Stimulated activated CD8-positive, alpha-beta memory T cell treated with anti-CD3 and anti-CD28 coated beads, Interleukin-15, amount 100 ng/mL, for 24 hours (primary cell): Measurements from ENCODE around the gene NUFIP2.
"Not testable (repeated sequence)": the region's sequence is repeated elsewhere in the genome, so short reads cannot be mapped to it uniquely, and the experiment has no call there.

Experiments
- DNase-seq: peaks from one replicate; pipeline ENCODE4 v3.0.0-alpha.2; 2020; ENCODE audit warnings: low read depth

NUFIP2 gene

DNA sequence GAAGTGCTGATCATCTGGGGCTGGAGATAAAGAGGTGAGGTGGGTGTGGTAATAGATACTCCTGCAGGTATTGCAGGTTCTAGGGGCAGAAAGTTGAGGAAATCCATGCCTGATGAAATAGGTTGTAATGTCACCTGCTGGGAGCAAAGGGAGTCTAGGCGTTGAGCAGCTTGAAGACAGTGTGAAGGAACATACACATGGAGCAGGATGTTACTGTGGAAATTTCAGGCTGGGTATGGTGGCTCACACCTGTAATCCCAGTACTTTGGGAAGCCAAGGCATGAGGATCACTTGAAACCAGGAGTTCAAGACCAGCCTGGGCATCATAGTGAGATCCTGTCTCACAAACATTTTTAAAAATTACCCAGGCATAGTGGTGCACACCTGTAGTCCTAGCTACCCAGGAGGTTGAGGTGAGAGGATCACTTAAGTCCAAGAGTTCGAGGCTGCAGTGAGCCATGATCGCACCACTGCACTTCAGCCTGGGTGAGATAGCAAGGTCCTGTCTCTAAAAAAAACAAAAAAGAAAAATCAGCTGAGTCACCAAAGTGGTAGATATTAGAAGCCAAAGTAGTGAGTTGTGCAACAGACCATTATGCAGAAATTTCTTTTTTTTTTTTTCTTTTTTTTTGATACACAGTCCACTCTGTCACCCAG, 56.3 kb downstream of the NUFIP2 start:
- no peak for DNase-seq

DNA sequence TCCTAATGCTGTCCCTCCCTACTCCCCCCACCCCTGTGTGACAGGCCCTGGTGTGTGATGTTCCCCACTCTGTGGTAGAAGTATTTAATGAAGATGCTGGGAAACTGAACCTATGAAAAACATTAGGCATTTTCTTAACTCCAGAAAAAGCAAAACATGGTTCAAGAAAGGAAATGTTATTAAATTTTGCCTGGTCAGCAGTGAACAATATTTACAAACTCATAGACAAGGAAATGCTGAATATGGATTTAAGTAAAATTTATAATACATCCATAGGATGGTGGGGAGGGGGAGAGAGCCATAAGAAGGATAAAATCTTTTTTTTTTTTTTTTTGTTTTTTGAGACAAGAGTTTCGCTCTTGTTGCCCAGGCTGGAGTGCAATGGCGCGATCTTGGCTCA, 58.0 kb downstream of the NUFIP2 start:
- no peak for DNase-seq

DNA sequence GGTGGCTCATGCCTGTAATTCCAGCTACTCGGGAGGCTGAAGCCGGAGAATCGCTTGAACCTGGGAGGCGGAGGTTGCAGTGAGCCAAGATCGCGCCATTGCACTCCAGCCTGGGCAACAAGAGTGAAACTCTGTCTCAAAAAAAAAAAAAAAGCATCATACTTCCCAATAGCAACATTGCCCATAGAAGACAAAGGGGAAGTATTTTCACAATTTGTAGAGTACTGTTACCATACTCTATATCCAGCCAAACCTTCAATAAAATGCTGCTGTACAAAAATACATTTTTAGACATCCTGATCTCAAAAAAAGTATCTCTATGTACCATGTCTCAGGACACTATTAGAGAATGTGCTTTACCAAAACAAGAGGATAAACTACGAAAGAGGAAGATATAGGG, 59.0 kb downstream of the NUFIP2 start:
- DNase-seq: not testable (repeated sequence)

DNA sequence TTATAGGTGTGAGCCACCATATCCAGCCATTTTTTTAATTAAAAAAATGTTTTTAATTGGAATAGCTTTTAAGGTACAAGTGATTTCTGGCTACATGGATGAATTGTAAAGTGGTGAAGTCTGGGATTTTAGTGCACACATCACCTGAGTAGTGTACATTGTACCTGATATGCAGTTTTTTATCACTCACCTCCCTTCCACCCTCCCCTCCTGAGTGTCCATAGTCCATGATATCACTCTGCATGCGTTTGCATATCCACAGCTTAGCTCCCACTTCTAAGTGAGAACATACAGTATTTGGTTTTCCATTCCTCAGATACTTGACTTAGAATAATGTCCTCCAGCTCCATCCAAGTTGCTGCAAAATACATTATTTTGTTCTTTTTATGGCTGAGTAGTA, 60.6 kb downstream of the NUFIP2 start:
- DNase-seq: no peak

DNA sequence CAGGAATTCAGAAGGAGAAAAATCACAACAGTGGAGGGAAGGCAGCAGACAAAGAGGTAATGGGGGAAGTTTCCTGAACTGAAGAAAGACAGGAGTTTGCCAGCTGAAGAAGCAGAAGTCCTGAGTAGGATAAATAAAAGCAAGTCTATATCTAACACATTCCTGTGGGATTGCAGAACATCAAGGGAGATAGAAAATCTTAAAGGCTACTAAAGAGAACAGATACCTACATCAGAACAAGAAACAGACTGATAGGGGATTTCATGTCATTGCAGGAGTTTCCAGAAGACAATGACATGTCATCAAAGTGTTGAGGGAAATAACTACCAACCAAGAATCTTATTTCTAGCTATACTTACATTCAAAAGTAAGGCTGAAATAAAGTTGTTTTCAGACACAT, 68.6 kb downstream of the NUFIP2 start:
- no peak for DNase-seq

DNA sequence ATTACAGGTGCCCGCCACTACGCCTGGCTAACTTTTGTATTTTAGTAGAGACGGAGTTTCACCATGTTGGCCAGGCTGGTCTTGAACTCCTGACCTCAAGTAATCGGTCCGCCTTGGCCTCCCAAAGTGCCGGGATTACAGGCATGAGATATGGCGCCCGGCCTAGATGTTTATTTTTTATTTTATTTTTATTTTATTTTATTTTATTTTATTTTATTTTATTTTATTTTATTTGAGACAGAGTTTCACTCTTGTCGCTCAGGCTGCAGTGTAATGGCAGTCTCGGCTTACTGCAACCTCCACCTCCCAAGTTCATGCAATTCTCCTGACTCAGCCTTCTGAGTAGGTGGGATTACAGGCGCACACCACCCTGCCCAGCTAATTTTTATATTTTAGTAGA, 72.6 kb downstream of the NUFIP2 start:
- DNase-seq: not testable (repeated sequence)

DNA sequence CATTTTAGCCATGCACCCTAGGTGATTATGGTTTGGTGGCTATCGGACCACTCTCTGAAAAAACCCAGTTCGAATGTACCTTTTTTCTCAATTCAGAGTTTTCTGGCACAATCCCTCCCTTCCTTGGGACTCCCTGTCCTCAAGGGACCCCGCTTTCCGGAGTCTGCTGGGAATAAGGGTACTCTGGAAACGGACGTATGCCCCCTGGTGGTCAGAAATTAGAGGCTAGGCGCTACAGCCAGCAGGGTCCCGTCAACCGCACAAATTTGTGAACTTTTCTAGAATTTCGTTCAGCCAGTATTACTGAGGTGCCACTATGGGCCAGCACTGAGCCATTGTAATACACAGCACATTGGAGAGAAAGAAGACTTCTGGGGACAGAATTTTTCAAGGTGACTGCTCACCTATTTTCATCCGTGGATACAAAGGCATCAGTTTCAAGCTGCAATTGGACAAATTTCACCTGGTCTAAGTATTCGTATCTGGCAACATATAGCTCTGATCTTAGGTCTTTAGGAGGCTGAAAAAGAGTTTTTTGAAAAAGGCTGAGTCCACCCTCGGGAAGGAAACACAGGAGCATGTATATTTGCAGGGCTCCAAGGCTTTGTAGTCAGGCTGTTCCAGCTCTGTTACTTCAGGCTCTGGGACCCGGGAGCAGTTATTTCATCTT, 74.4 kb downstream of the NUFIP2 start:
- peak; percentile 34 for DNase-seq

DNA sequence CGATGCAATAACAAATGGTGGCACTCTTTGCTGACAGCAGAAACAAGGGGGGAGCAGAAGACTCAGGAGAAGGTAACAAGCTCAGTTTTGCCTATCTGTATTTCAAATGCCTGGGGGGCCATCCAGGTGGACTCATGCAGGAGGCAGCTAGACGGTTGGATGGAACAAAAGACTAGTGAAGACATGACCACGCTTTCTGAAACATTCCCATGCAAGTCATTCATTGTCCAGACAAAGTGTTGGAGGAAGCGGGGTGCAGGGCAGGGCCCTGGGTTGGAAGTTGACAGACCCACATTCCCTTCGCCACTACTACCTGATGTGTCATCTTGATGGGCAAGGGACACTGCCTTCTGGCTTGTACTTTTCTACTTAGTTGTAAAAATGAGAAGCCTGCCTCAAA, 77.1 kb downstream of the NUFIP2 start:
- no peak for DNase-seq

DNA sequence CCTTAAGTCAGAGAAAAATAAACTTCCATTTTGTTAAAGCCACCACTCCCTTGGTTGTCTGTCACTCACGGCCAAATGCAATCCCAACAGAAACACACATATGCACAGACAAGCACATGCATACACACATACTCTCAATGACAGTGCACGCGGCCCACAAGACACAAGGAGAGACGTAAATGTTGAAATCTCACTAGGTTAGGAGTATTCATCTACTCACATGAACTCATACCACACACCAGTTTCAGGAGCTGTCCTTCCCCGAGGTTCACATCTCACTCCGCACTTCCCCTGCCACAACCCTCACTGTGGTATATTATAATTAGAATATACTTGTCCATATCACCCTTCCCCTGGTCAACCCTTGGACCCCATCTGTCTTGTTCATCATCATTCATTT, 77.8 kb downstream of the NUFIP2 start:
- DNase-seq: no peak

DNA sequence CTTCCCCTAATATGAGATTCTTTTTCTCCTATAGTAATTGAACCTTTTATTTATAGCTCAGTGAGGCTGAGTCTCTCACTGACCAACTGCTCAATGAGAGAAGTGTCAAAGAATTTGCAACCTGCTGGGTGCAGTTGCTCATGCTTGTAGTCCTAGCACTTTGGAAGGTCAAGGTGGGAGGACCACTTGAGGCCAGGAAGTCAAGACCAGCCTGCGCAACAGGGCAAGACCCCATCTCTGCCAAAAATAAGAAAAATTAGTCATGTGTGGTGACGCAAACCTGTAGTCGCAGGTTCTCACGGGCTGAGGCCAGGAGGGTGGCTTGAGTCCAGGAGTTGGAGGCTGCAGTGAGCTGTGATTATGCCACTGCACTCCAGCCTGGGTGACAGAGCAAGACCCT, 78.2 kb downstream of the NUFIP2 start:
- DNase-seq: no peak

DNA sequence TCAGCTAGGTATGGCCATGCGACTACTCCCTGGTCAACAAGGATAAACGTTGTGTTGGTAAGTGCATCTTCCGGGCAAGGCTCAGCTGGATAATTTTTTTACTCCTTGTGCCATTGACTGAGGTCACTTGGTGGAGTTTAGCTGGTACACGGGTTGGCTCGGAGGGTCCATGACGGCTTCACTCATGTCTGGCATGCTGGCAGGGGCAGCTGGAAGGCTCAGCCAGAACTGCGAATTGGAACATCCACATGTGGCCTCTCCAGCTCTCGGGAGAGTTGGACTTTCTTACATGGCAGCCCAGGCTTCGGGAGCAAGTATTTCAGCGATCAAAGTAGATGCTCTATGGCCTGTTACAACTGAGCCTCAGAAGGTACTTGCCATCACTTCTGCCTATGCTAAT, 78.8 kb downstream of the NUFIP2 start:
- DNase-seq: no peak

DNA sequence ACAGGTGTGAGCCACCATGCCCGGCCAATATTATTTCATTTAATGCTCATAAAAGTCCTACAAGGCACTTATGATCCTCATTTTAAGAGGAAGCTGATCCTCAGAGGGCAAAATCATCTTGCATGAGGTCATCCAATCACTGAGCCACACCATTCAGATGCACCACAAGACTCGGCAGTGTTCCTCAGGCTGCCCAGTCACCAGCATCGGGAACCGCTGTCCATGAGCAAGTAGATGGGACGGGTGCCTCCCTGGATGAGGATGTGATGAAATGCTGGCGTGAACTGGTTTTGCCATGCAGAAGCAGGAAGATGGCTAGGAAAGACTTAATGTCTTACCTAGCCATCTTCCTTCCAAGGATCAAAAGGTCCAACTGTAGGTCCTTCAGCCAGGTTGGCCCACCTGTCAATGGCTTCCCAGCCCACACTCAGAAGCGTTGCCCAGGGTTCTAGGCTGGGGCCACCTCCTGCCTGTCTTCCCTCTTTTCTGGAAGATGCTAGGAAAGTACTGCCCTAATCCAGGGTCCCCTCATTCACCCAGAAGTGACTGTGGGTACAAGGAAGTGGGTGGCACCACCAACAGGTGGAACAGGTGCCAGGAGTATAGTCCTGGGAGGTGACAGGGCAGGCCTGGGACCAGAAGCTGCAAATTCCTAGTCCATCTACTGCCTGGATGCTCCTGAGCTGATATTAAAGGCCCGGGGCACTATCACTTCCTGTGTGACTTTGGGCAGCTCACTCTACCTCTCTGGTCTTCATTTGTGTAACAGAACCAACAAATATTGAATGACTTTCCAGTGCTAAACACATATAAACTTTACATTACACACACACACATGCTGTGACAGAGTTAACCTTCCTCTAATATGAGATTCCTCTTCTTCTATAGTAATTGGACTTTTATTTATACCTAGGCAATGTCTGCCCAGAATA, 79.5 kb downstream of the NUFIP2 start:
- DNase-seq: no peak

DNA sequence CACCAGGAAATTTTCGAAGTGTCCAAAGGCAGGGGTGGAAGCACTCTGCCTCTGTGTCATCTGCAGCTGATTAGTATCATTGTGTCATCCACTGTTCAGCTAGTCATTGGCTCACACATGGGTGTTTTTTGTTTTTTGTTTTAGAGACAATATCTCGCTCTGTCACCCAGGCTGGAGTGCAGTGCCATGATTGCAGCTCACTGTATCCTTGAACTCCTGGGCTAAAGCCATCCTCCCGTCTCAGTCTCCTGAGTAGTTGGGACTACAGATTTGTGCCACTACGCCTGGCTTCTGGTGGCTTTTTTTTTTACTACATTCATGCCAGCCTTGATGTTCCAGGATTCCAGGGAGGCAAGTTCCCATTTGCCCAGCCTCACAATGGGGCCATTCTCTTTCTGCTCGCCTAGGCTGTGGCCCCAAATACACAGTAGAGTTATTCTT, 81.2 kb downstream of the NUFIP2 start:
- no peak for DNase-seq

DNA sequence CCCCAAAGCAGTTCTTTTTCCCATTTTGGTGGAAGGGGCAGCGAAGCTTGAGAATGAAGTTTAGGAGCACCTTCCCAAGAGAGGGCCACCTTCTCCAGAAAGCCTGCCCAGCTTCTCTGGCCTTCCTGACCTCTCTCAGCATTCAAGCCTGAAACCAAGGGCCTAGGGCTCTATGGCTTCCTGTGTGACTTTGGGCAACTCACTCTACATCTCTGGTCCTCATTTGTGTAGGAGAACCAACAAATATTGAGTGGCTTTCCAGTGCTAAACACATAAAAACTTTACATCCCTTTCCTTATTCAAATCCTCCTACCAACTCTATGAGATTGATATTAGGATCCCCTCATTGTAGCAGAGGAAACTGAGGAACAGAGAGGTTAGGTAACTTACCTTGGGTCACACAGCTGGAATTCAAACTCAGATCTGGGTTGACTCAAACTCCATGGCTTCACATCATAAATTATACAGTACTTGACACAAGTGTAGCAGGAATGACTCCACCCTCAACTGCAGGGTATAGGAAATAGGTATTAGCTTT, 81.8 kb downstream of the NUFIP2 start:
- DNase-seq: no peak

DNA sequence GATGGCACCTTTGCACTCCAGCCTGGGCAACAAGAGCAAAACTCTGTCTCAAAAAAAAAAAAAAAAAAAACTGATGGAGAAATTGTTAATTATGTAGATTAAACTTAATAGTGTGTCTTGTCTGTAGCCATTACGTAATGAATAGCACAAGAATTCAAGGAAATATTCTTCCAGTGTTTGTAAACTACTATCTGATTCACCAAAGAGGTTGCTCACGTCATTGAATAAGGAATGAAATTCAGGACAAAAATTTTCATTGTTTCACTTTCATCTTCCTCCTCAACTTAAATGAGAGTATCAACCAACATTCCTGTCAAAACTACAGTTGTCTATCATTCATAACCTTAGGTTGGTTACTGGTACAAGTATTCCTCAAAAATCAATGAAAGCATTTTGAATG, 83.1 kb downstream of the NUFIP2 start:
- no peak for DNase-seq

DNA sequence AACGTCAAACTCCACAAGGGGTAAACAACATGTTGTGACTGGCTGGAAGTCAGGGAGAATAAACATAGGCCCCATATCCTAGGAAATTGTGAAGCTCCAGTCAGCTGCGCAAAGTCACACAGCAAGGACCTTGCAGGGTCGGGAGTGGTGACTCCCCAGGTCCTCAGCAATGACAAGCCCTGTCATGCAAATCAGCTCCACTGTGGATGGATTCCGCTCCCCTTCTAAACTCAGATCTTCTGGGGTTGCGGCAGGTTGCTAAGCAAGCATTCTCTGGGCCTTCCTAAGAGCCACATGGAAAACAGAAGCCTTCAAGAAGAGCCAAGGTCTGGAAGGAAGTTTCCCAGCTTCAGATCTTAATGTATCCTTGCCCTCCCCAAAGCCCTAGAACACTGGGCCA, 84.9 kb downstream of the NUFIP2 start:
- DNase-seq: no peak

DNA sequence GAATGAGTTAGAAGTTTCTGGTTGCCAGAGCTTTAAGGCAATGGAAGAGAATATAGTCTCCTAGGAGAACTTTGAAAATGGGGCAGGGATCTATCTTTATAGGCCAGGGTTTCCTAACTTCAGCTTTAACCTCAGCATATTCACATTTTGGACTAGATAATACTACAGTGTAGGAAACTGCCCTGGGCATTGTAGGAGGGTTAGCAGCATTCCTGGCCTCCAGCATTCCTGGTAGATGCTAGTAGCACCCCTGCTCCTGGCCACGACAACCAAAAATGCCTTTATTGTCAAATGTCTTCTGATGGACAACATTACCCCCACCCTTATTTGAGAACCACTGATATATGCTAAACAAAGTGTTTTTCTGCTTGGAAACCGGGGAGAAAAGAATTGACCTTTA, 86.0 kb downstream of the NUFIP2 start:
- no peak for DNase-seq
